ENCODE measurements around the gene CEP41.

Gene CEP41, protein sequence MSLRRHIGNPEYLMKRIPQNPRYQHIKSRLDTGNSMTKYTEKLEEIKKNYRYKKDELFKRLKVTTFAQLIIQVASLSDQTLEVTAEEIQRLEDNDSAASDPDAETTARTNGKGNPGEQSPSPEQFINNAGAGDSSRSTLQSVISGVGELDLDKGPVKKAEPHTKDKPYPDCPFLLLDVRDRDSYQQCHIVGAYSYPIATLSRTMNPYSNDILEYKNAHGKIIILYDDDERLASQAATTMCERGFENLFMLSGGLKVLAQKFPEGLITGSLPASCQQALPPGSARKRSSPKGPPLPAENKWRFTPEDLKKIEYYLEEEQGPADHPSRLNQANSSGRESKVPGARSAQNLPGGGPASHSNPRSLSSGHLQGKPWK

DNA sequence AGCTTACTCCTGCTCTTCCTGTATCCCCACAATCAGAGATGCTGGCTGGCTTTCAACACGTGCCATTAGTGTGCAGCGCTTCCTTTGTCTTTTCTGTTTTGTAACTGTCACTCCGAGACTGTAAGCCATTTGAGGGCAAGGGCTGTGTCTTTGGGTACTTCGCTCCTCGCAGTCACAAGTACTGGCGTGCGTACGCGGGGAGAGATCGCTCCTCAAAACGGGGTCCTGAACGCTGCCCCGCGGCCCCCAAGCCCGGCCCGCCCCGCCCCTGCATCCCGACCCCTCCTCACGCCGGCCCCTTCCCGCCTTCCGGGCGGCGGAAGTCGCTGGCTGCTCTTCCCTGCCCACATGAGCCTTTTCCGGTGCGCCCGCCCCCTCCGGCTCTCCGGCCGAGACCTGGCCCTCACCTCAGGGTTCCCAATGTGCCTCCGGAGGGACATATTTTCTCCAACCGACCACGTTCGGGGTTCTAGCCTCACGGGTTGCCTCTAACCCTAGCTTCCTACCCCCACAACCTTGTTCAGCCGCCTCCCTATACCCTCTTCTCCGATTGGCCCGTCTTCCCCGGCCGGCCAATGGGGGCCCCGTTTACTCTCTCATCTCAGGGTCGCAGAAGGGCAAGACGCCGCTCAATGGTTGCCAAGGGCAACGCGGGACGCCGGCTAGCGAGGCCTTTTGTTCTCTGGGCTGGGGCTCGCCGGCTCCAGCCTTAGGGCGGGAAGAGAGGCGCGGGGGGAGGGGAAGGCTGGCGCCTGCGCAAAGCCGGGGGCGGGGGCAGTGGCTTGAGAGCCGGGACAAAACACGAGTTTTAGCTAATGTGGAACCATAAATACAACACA is at the start of gene CEP41:
CEP41 (minus strand) TSS at position 490 of the 839 bp plus-strand sequence; CDS start at position 440, 50 bp downstream.
- H3K4me3 ChIP-seq (ENCODE audit: low read length), result peak within 1 kb of the TSS; percentile 53; the same call in 1 of the 2 replicates

DNA sequence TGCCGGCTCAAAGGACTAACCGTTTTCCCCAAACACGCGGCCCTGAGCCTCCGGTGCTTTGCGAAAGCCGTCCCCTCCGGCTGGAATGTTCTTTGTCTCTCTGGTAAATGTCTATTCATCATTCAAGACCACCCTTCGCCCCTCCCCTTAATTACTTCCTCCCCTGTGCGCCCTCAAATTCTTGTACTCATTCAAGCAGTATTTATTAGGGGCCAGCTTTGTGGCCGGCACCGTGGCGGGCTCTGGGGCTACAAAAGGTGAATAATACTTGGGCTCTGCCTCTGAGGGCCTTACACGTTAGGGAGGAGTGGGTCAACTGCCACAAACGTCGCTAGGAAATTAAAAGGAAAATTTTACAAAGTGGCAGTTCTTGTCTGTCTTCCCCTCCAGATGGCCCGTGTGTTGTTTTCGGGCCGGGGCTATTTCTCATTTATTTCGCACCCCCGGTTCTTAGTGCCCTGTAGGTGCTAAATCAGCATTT is 49.5 kb upstream of the CEP41 start:
- WGBS (ENCODE audit: insufficient coverage, insufficient read length), result no CpG with 5 or more reads among the region's 21 CpGs

More for the DNA sequence above, at the start of gene CEP41:
- Histone ChIP-seq H3K27ac (ENCODE audit: low read length) (no peak within 1 kb of the TSS), H3K4me1 (ENCODE audit: control insufficient read depth, insufficient read depth, low read length) (peaks cover 5% of the 10 kb centered on the region; the same call in 1 of the 2 replicates), H3K36me3 (ENCODE audit: control insufficient read depth, insufficient read depth, low read length) (no peaks in the 10 kb centered on the region), H3K27me3 (ENCODE audit: control insufficient read depth, insufficient read depth, low read length) (no peaks in the 10 kb centered on the region), H3K9me3 (ENCODE audit: control insufficient read depth, insufficient read depth, low read length) (no peaks in the 10 kb centered on the region)
- no CpG with 5 or more reads among the region's 61 CpGs for WGBS (ENCODE audit: insufficient coverage, insufficient read length)
- DNase-seq (ENCODE audit: low read depth, low spot score), result peak; percentile 95

DNA sequence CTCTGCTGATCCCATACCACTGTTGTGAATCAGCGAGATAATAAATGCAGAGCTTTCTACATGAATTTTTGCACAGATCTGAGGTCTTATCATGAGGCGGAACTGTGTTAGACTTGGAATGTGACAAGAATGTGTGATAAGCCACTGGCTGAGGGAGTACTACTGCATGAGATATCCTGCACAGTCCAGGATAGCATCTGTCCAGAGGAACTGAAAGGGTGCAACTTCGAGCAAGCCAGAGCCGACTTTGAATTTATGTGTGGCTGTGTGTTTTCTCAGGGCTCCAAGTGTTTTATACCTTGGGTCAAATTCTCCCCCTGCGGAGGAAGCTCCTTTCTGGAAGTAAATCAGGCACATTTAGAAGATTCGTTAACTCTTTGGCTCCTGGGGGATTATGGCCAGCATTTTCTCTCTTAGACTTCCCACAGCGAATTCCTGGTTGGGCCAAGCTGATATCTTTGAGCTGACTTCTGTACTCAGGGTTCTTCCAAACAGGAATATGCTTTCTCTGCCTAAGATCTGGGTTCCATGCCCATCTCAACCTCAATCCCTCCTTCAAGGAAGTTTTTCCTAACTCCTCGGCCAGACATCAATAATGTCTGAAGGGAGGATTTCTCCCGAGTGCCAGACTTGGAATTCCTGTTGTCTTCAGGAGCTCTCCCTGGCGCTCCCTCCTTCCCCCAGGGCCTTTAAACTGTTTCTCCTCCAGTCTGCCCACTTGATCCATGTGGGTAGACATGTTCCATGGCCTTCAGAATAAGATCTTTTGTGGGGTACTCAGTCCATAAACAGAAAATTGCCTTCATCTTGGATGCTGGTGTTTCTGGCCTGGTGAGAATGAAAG is 48.5 kb upstream of the CEP41 start:
- Histone ChIP-seq H3K36me3 (ENCODE audit: control insufficient read depth, insufficient read depth, low read length) (no peaks in the 10 kb centered on the region), H3K9me3 (ENCODE audit: control insufficient read depth, insufficient read depth, low read length) (no peaks in the 10 kb centered on the region), H3K4me1 (ENCODE audit: control insufficient read depth, insufficient read depth, low read length) (peaks cover 1% of the 10 kb centered on the region; the same call in 1 of the 2 replicates), H3K27ac (ENCODE audit: low read length) (no peak overlapping the region), H3K4me3 (ENCODE audit: low read length) (no peak overlapping the region), H3K27me3 (ENCODE audit: control insufficient read depth, insufficient read depth, low read length) (no peaks in the 10 kb centered on the region; the same call in 1 of the 2 replicates)
- no CpG with 5 or more reads among the region's 10 CpGs for WGBS (ENCODE audit: insufficient coverage, insufficient read length)
- no peak for DNase-seq (ENCODE audit: low read depth, low spot score)

More for the DNA sequence above, 49.5 kb upstream of the CEP41 start:
- peak; percentile 31 for DNase-seq (ENCODE audit: low read depth, low spot score)
- peak overlapping the region; percentile 11; the same call in 1 of the 2 replicates for H3K4me3 ChIP-seq (ENCODE audit: low read length)
- no peak overlapping the region for H3K27ac ChIP-seq (ENCODE audit: low read length)
- H3K36me3 ChIP-seq (ENCODE audit: control insufficient read depth, insufficient read depth, low read length), result no peaks in the 10 kb centered on the region
- no peaks in the 10 kb centered on the region; the same call in 1 of the 2 replicates for H3K27me3 ChIP-seq (ENCODE audit: control insufficient read depth, insufficient read depth, low read length)
- H3K9me3 ChIP-seq (ENCODE audit: control insufficient read depth, insufficient read depth, low read length), result no peaks in the 10 kb centered on the region
- peaks cover 1% of the 10 kb centered on the region; the same call in 1 of the 2 replicates for H3K4me1 ChIP-seq (ENCODE audit: control insufficient read depth, insufficient read depth, low read length)

DNA sequence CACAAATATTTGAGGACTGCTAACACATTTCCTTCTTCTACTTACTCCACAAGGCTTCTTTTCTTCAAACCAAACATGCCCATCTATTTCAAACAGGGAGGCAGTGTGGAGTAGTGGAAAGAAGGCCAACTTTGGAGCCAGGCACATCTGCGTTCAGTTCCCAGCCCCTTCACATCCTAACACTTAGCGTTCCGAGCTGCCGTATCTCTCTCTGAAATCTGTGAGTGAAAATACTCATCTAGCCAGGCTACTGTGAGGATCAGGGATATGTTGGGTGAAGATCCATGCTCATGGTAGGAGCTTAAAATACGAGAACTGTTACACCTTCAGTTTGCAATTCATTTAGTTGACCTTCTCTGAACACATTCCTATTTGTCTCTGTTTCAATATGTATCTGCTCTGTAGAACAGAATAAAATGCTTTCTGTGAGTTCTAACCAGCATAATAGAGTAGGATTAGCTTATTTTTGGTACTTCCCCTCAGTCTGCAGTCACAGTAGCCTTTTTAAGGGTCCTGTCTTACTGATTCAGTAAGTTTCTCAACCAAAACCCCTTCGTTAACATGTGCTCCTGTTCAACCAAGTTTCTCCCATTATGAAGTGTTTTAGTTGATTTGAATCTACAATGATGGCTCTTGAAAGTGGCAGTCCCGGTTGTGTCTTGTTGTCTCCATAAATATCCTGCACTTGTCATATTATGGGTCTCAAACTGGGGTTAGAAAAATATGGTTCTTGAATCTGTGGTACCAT is 47.8 kb upstream of the CEP41 start:
- H3K4me3 ChIP-seq (ENCODE audit: low read length), result no peak overlapping the region
- no peaks in the 10 kb centered on the region for H3K36me3 ChIP-seq (ENCODE audit: control insufficient read depth, insufficient read depth, low read length)
- no peak overlapping the region for H3K27ac ChIP-seq (ENCODE audit: low read length)
- H3K9me3 ChIP-seq (ENCODE audit: control insufficient read depth, insufficient read depth, low read length), result no peaks in the 10 kb centered on the region
- no peak for DNase-seq (ENCODE audit: low read depth, low spot score)
- no CpG with 5 or more reads among the region's 7 CpGs for WGBS (ENCODE audit: insufficient coverage, insufficient read length)
- no peaks in the 10 kb centered on the region; the same call in 1 of the 2 replicates for H3K27me3 ChIP-seq (ENCODE audit: control insufficient read depth, insufficient read depth, low read length)
- H3K4me1 ChIP-seq (ENCODE audit: control insufficient read depth, insufficient read depth, low read length), result peaks cover 1% of the 10 kb centered on the region; the same call in 1 of the 2 replicates

DNA sequence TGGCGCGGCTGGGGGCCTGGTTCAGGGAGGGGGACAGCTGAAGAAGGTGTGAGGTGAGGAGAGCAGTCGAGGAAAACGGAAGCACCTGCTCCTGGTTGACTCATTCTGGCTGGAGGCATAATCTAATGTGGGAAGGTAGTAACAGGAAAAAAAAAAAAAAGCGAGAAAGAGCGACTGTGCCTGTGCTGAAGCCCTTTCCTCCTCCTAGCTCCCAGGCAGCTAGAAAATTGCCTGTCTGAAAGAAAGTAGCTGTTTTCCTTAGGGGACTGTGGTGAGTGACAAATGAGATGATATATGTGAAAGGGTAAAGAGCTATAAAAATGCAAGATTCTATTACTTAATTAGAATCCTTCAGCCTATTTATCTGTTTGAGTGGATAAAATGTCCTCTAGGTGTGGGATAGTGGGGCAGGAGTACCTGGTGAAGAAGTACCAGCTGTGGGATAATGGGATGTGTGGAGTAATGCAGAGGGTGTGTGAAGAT is 46.2 kb upstream of the CEP41 start:
- Histone ChIP-seq H3K36me3 (ENCODE audit: control insufficient read depth, insufficient read depth, low read length) (no peaks in the 10 kb centered on the region), H3K4me3 (ENCODE audit: low read length) (peak overlapping the region; percentile 77; the same call in 1 of the 2 replicates), H3K27me3 (ENCODE audit: control insufficient read depth, insufficient read depth, low read length) (no peaks in the 10 kb centered on the region), H3K4me1 (ENCODE audit: control insufficient read depth, insufficient read depth, low read length) (peaks cover 1% of the 10 kb centered on the region; the same call in 1 of the 2 replicates), H3K9me3 (ENCODE audit: control insufficient read depth, insufficient read depth, low read length) (no peaks in the 10 kb centered on the region), H3K27ac (ENCODE audit: low read length) (no peak overlapping the region)
- WGBS (ENCODE audit: insufficient coverage, insufficient read length), result no CpG with 5 or more reads among the region's 6 CpGs
- DNase-seq (ENCODE audit: low read depth, low spot score), result no peak

DNA sequence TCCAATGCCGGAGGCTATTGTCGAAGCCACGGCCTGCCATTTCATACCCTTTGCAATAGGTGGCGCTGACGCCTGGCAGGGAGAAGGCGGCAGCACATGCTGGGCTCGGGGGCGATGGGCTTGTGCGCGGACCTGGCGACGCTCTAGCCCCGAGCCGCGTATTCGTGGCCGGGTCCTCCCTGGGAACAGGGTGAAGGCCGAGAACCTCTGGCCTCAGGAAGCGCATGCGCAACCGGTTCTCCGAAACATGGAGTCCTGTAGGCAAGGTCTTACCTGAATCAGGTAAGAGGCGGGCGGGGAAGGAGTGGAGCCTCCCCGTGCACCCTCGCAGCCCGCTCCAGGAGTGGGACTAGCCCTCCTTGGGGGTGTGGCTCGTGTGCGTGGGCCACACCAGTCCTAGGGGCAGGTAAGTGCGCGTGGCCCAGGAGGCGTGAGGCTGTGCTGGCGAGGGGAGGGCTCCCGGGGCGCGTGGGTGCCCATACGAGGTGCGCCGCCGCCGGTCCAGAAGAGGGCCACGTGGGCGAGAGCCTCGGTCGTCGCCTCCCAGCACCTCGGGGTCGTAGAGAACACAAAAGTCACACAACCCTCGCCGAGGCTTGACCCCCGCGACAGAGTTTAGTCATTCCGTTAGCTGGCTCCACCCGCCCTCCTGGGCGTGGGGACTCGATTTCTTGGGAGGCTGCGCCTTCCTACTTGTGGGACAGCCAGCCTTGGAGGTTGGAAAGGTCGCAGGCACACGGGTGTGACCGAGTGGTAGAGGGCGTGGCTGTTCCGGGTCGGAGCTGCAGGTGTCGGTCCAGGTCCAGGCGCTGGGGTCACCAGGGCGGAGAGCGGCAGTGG is 45.5 kb upstream of the CEP41 start:
- WGBS (ENCODE audit: insufficient coverage, insufficient read length), result no CpG with 5 or more reads among the region's 67 CpGs

DNA sequence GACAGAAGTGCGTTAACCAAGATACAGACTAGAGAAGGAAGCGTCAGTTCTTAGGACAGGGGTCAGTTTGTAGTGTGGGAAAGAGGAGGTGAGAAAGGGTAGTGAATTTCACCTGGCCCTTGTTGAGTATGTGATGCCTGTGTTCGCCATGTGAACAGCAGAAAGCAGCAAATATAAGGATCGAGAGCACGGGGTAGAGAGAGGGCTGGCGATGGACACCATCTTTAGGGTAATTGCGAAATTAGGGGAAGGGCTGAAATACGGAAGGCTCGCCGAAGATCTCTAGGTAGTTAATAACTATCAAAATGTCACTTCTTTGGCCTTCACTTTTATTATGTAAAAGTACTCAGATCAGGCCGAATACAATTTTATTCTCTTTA is 44.9 kb upstream of the CEP41 start:
- Histone ChIP-seq H3K9me3 (ENCODE audit: control insufficient read depth, insufficient read depth, low read length) (no peaks in the 10 kb centered on the region), H3K36me3 (ENCODE audit: control insufficient read depth, insufficient read depth, low read length) (no peaks in the 10 kb centered on the region), H3K27me3 (ENCODE audit: control insufficient read depth, insufficient read depth, low read length) (no peaks in the 10 kb centered on the region), H3K4me1 (ENCODE audit: control insufficient read depth, insufficient read depth, low read length) (peaks cover 1% of the 10 kb centered on the region; the same call in 1 of the 2 replicates), H3K27ac (ENCODE audit: low read length) (no peak overlapping the region), H3K4me3 (ENCODE audit: low read length) (no peak overlapping the region)
- no CpG with 5 or more reads among the region's 11 CpGs for WGBS (ENCODE audit: insufficient coverage, insufficient read length)
- no peak for DNase-seq (ENCODE audit: low read depth, low spot score)

More for the DNA sequence above, 45.5 kb upstream of the CEP41 start:
- no peaks in the 10 kb centered on the region for H3K36me3 ChIP-seq (ENCODE audit: control insufficient read depth, insufficient read depth, low read length)
- no peak overlapping the region for H3K27ac ChIP-seq (ENCODE audit: low read length)
- no peaks in the 10 kb centered on the region for H3K27me3 ChIP-seq (ENCODE audit: control insufficient read depth, insufficient read depth, low read length)
- H3K4me3 ChIP-seq (ENCODE audit: low read length), result peak overlapping the region; percentile 77; the same call in 1 of the 2 replicates
- peaks cover 1% of the 10 kb centered on the region; the same call in 1 of the 2 replicates for H3K4me1 ChIP-seq (ENCODE audit: control insufficient read depth, insufficient read depth, low read length)
- H3K9me3 ChIP-seq (ENCODE audit: control insufficient read depth, insufficient read depth, low read length), result no peaks in the 10 kb centered on the region
- DNase-seq (ENCODE audit: low read depth, low spot score), result peak; percentile 89

DNA sequence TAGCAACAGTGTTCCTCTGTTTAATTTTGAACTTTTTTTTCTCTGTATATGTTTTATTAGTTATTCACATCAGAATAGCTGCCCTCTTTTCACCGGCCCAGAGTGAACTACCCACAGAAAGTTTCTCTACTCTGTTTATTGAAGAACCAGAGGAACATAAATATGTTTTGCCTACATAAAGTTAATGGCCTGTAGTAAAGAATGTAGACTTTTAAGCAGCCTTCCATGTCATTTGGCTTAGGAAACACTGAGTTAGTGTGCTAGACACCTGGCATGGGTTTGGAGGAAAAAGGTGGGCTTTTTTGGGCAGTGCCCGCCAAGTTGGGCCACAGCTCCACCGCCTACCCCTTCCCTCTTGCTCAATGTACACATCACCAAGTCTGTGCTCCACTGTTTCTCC is 42.2 kb upstream of the CEP41 start:
- Histone ChIP-seq H3K36me3 (ENCODE audit: control insufficient read depth, insufficient read depth, low read length) (no peaks in the 10 kb centered on the region), H3K27me3 (ENCODE audit: control insufficient read depth, insufficient read depth, low read length) (no peaks in the 10 kb centered on the region), H3K4me3 (ENCODE audit: low read length) (no peak overlapping the region), H3K27ac (ENCODE audit: low read length) (no peak overlapping the region), H3K9me3 (ENCODE audit: control insufficient read depth, insufficient read depth, low read length) (no peaks in the 10 kb centered on the region), H3K4me1 (ENCODE audit: control insufficient read depth, insufficient read depth, low read length) (no peaks in the 10 kb centered on the region)
- no peak for DNase-seq (ENCODE audit: low read depth, low spot score)
- no CpG with 5 or more reads among the region's 3 CpGs for WGBS (ENCODE audit: insufficient coverage, insufficient read length)

Data from iPS DF 6.9 (cell line).